SIG-M5 treated with dmso at 0.1 percent for 504 hours (cell line): ENCODE data around the gene SH3YL1.
A peak's percentile ranks its signal among the peaks of the same experiment; 100 is the strongest.

ENCODE experiments used
- DNase-seq: peaks from one replicate; lab custom pipeline; 2025; ENCODE audit not compliant: unreplicated experiment; lab: John Stamatoyannopoulos, UW

The SH3YL1 gene

DNA sequence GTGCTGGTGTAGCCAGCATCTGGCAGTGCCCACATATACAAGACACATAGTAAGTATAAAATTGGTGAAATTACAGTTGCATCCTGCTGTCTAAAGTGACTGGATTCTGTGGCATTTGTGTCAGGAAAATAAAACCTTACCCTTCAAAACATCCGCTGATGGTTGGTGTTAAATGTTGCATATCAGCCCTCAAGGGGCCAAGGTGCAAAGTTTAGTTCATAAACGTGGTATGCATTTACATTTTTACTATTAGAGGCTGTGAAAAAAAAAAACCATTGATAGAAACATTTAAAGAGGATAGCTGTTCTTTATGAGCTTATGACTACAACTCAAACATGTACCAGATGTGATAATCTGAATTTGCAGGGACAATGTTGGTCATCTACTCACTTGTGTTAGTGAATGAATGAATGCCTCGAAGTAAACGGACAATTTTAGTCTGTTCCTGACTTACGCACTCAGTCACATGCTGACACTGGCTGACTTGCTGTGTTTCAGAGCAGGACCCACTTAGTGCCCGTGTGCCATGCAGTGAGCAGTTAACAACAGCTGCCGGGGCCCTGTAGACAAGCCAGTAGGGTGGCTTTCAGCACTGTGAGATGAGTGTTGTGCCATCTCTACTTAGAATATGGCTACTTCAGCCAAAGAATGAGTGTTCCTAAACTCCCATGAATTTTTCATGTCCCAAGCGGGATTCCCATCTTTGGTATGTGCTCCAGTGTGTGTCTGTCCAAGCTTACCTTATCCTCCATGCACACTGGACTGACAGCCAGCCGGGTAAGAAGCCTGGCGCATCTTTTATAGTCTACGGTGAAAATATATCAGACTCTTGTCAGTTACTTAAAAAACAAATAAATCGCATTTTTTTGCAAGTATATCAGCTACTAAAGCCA lies 18.8 kb upstream of the SH3YL1 start:
- no peak for DNase-seq

DNA sequence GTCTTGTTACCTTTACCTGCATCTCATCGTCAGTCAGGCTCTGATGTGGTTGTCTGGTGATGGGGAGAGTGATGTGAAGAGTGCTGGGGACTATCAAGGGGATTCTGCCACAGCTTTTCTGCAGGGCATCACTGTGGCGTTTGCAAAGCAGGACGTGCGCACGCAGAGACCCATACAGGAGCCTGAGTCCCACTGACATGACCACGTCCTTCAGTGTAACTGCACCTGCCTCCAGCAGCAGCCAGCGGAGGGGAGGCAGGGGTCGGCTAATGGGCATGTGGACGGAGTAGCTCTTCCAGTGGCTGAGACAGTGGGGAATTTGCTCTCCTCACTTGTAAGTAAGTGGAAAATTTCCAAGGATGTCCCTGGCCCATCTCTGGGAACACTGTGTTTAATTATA lies 17.5 kb upstream of the SH3YL1 start:
- DNase-seq: no peak

DNA sequence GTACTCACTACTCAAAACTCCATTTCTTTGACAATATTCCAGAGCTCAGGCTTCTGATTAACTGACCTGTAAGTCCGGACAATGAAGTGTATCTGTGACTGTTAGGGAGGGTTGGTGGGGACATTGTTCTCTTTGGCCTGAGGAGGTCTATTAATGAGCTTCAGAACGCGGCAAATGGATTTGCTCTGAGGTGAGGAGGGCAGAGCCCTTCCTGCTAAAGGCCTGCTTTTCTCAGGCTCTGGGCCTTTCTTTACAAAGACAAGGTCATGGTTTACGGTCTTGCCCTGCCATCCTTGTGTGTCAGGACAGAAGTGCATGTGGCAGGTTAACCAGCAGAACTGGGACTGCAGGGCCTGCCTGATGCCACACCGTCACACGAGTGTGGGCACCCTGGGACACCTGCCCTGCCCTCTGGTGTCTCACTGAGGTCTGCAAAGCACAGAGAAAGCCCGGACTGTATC lies 16.8 kb upstream of the SH3YL1 start:
- DNase-seq: no peak

DNA sequence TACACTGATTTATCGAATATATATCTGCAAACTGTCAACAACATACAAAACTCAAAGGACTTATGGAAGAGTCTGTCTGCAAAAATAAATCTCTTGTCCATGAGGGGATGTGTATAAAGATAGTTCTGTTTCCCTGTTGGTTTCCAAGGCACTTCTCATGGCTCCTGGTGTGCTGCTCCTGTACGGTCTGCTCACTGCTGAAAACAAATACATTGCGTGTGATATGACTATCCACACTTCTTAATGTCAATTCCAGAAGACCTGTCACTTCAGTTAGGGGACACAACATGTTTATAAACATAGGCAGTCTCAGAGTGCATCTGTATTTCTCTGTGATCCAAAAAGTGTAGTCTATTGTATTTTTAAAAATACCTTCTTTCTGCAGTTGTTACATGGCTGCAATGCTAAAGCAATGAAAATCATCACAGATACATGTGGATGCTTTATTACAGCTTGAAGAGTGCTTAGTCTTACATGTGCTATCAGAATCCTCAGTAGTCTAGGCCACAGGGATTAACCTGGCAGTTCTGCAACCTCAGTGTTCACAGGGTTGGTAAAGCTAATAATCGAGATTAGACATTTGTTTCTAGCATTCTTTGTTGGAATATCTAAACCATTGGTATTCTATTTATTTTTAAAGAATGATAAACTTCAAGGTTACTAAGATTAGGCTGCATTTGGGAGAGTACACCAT lies 16.3 kb upstream of the SH3YL1 start:
- DNase-seq: no peak

DNA sequence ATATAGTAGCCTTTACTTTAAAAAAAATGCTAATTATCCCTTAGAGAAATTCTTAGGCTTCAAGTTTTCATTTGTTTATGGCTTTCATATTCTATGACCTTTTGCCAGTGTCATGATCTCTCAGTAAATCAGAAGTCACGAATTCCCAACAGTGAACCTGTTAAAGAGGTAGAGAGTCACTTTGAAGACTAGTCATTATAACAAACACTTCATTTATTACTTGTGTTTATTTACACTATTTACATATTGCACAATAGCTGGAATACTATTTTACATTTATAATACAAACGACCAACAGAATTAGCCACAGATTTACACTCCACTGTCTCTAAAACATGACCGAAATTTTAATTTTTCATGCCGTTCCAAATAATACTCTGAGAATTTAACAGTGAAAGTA lies 15.5 kb upstream of the SH3YL1 start:
- DNase-seq: no peak

DNA sequence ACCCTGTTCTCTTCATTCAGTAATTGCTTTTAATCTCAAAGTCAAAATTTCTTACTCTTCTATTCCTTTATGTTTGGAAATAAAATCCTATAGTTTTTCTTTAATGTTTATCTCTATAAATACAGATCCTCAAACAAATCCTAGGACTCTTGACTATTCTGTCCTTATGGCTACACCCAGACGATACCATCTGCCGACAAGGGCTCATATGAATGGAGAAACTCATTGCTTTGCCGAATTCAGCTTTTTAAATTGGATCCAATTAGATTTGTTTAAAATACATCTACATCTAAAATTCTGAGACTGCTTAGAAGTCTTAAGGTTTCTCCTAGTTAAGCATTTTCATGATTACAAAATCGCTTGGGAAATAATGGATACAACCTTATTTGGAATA lies 15.1 kb upstream of the SH3YL1 start:
- no peak for DNase-seq

DNA sequence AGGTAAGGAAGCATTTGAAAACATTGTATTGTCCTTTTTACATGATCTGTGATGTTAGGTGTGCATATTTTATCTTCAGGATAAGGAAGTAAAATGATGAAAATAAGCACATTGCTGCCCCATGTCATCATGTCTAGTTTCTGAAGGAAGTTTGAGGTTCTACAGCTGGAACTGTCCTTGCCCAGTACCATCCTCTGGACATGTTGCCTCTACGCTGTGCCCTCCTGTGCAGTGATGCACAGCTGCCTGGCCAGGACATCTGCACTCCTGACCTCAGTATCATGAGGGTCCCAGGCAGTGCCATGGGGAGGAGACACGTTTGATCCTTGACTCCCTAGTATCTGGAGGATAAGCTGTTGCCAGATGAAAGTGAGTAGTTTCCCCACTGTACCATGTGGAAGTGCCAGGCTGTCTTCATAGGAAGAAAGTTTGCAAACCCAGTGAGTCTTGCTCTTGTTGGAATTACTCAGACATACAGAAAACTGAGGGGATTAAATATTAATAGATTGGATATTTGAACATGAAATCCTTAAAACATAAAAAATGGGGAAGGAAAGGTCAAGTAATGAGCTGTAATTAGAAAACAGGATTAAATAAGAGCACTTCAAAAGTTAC lies 14.6 kb upstream of the SH3YL1 start:
- no peak for DNase-seq

DNA sequence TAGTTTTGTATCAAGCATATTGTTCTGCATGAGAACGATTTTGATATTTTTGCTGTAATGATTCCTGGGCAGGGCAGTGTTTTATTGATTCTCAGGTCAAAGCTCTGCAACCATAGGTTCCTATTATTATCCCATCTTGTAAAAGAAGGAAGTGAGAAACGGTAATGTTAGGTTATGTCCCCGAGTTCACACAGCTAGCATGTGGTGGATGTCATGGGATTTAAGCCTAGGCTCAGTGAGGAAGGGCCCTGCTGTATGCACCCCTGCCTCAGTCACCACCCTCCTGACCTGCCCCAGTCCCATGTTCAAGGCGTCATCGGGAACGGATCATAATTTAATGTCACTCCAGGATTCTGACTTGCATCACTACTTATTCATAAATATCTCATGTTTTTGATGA lies 11.6 kb upstream of the SH3YL1 start:
- peak; percentile 75 for DNase-seq

DNA sequence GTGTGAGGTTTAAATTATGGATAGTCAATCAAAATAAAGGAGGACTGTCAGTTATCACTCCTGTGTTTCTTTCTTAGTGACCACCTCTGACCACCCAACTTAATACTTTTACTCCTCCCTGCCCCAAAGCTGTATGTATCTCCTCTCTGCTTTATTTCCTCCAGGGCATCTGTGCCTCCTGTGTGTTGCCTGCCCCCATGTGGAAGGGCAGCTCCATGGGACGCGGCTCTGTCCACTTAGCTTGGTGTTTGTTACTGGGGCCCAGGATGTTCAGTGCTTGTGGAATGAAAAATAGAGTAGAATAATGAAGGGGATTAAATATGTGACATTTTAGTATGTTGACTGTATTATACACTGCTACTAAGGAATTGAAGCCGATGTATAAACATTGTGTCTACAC lies 10.7 kb upstream of the SH3YL1 start:
- DNase-seq: no peak

DNA sequence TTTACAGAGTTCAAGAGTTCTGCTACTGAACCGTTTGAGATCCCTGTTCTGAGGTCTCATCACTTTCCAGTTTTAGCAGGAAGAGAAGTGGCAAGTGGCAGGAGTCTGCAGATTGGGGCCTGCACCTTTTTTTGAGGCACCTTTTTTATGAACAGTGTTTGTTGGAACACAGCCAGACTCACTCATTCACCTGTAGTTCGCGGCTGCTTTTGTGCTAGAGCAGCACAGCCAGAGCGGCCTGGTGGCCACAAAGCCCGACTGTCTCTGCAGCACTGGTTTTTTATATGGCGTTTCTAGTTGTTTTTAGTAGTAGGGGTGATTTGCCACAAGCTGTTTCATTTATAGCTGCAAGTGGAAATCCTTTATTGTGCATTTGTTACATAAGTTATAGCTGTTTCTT lies 9.5 kb upstream of the SH3YL1 start:
- no peak for DNase-seq

DNA sequence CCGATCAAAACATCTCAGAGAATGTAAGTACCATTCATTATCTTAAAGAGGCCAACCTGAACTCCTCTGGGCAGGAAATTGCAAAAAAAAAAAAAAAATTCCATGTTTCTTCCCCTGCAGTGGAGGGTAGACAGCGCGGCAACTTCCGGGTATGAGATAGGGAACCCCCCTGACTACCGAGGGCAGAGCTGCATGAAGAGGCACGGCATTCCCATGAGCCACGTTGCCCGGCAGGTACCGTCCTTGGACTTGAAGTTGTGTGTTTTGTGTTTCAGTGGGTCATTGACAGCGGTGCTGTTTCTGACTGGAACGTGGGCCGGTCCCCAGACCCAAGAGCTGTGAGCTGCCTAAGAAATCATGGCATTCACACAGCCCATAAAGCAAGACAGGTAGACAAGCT lies 8.1 kb upstream of the SH3YL1 start:
- DNase-seq: no peak

DNA sequence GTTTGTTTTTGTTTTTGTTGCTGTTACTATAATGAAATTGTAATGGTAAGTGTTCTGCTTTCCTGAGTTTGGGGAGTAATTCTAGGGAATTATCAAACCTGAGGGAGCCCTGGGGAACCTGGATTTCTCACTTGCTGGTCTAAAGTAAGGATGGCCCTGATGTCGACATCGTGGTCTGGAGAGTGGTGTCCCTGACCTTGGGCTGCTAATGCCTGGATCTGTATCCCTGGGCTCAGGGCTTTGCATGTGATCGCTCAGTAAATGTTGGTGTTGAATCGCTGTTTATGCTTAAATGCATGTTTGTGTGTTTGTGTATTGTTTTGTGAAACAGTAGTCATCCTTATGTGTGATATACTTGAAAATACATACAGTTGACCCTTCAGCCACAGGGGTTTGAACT lies 7.0 kb upstream of the SH3YL1 start:
- no peak for DNase-seq

DNA sequence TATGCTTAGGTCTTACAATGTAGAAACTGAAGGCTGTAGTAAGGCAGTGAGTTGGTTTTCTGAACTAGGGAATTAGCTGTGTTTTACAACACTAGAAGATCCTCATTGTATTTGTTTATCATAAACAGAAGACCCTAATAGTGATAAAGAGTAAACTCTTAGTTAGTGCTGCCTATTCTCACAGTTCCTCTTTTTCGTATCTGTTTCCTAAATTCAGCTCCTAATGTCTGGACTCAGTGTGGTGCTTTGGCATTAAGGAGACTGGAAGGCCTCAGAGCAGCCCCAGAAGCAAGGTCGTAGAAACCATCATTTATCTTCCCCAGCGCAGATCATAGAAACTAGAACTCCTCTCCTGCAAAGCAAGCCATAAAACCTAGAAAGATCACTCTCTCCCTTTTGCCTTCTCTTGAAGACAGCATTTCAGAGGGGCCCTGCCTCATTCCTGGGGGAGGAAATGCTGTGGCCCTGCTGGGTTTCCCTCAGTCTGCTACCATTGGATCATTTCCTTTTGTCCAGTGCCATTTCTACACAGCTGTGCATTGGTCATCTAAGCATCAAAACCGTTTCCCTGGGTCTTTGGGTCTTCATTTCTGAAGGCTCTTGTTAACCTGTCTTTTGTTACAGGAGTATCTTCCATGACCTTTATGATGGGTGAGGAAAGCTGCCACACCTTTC lies 5.7 kb upstream of the SH3YL1 start:
- DNase-seq: peak; percentile 30

DNA sequence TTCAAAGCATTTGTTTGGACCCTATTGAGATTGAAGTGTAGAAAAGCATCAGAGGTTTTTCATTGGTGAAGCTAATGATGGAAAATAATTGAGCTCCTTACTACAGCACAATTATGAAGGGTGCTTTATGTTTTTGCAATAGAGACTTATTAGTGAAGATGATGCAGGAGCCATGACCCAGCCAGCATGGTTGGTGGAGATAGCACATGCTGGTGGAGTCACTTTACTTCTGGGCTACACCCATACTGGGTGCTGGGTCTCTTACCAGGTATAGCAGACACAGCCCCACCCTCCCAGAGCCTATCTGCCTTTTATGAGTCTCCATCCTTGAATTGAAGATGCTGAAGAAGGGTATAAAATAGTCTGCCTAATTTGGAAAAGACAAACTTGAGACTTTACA lies 4.5 kb upstream of the SH3YL1 start:
- DNase-seq: no peak

DNA sequence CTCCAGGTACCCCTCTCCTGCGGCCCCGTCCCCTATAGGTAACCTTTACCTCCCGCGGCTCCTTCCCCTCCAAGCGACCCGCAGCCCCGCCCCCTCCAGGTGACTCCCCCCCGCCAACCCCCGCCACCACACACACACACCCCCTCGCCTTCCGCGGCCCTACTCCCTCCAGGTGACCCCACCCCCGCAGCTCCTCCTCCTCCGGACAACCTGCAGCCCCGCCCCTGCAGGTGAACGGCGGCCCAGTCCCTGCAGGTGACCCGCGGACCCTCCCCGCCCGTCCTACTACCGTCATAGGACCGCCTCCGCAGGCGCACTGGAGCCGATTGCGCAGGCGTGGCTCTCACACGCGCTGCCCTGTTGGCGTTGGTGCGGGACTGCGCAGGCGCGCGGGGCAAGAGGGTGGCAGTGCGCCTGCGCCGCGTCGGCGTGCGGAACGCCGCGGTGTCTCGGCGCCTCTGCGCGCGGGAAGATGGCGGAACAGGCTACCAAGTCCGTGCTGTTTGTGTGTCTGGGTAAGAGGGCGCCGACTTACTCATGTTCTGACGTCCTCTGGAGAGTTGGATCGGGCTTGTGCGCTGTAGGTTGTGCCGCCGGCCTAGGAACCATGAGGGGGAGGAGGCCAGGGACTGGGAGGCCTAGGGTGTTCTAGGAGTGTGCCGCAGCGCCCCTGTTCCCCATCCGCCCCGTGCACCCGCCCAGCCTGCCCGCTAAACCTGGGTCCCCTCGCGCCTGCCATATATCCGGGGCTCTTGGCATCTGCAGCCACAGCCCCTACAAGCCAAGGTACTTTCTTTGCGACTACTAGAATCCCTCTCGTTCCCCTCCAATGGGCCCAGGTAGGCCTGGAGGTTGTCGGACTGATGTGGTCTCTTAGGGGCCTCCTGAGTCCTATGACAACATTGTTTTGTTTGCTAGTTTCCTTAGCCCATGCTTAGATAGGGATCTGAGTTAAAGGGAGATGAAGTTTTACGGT lies 949 bp upstream of the SH3YL1 start, which contains the start of gene ACP1:
TSS of gene ACP1 (plus strand) at position 455 of the 976 bp plus-strand sequence. CDS start at position 473, 18 bp downstream.
- DNase-seq: peak; percentile 91

DNA sequence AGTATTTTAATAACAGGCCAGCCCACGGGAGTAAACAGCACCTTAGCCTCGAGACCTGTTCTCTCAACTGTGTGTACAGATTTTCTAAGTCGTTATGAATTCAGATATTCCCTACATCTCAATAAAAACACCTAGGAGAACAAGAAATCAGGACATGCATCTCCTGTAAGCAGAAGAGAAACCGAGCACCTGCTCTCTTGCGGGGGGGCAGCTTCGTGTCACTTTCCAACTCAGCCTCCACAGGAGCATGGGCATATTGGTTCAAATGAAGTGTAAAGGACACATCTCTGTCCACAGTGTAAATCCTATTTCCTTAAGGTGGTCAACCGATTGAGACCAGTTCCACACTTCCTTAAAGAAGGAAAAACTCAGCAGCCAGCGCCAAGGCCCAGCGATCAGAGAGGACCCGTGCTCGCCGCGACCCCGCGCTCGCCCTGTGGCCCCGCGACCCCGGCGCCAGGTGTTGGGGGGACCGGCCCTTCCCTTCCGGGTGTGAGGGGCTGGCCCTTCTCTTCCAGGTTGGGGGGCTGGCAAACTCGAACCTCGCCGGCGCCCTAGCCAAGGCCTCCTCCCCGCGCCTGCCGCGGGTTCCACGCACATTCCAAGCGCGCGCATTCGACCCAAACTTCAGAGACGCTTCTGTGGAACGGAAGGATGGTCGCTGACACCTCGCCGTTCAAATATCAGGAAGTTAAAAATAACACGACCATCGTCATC lies 652 bp downstream of the SH3YL1 start:
- no peak for DNase-seq

DNA sequence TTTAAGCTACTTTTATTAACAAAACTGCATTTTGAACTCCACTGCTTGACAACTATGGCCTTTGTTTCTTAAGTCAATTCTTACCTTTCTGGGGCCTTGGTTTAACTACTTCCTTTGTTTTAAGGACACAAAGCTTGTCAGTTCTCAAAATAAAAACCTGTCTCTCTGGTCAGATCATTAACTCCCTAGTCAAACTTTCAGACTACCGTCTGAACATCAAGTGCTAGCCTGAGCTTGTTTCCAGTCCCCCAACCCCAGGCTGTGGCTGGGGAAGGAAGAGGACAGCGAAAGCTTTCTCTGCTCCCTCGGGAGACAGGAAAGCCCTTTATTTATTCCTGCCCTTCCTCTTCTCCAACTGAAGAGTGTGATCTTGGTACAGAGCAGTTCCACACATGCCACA lies 1.7 kb downstream of the SH3YL1 start:
- no peak for DNase-seq

DNA sequence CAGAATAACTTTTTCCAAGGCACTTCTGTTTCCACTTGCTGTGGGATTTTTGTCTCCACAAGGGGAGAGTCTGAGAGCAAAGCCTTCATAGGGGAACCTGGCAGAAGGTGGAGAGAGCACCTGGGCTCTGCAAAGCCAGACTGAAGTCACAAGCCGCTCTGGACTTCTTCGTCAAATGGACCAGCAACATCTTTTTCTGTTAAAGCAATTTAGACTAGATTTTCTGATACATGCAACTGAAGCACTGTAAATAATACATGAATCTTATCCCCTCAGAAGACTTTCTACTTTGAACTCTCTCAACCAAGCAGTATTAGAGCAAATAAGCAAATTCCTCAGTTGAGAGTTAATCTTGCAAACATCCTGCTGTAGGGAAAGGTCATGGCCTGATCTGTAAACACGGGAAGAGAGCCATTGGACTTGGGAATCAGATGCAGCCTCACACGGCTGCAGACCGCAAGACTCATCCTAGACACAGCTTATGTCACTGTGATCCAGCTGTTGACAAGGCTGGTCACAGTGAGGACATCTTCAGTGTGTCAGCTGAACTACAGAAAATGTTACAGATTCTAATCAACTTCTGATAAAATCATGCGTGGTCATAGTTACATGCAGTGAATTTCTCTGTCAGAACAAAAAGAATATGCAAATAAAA lies 3.2 kb downstream of the SH3YL1 start:
- peak; percentile 12 for DNase-seq

DNA sequence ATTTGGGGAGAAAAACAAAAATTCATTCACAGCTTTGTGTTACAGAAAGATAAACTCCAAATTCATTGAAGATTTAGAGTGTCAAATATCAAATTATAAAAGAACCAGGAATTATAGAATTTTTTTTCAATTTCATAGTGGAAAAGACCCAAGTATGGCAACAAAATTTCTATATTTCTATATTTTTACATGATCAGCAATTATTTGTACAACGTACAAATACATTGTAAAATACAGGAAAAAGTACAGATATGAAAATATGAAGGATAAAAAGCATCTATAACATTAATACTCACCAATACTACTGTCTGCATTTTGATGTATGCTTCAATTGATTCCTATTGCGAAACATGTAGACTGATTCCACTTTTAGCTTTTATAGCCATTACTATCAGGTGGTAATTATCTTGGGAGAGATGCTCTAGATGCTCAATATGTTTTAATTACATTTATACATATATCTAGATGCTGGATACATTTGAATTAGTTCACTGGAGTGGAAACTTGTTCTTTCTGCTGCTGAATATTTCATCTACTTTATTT lies 4.0 kb downstream of the SH3YL1 start:
- no peak for DNase-seq
